Measurements from ENCODE around the gene PUSL1.

Gene PUSL1

DNA sequence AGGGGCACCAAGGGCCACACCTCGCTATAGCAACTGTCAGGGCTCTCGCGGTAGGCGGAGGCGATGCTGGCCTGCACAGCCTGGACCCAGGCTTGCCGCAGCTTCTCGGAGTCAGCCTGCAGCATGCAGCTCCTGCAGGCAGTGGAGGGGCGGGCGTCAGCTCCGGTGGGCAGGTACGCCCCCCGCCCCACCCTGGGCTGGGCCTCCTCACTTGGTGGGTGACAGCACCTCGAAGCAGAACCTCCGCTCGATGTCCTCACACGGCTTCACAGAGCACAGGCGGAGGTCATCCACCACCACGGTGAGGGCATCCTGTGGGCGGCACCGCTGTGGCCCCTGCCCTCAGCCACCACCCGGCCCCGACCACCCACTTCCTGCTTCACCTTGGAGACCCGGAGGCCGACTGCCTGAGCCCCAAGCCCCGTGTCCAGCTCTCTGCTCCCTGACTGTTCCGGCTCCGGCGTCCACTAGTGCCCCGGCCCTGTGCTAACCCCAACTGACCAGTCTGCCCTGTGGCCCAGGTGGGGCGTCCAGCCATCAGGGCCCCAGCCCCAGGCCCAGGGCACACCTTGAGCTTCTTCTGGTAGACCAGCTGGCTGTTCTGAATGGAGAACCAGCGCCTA, 10.5 kb upstream of the PUSL1 start:
- Histone ChIP-seq H3K4me1 (ENCODE audit: control insufficient read depth, insufficient read depth, low read length) (peaks cover 2% of the 10 kb centered on the region), H3K27ac (ENCODE audit: low read depth, low read length) (no peak overlapping the region), H3K4me3 (ENCODE audit: low read depth, low read length) (no peak overlapping the region), H3K27me3 (ENCODE audit: control insufficient read depth, insufficient read depth, low read length) (no peaks in the 10 kb centered on the region), H3K36me3 (ENCODE audit: control insufficient read depth, insufficient read depth, low read length) (peaks cover 12% of the 10 kb centered on the region), H3K9me3 (ENCODE audit: control insufficient read depth, insufficient read depth, low read depth, low read length) (no peaks in the 10 kb centered on the region), H3K9ac (ENCODE audit: low read length) (no peak overlapping the region)

DNA sequence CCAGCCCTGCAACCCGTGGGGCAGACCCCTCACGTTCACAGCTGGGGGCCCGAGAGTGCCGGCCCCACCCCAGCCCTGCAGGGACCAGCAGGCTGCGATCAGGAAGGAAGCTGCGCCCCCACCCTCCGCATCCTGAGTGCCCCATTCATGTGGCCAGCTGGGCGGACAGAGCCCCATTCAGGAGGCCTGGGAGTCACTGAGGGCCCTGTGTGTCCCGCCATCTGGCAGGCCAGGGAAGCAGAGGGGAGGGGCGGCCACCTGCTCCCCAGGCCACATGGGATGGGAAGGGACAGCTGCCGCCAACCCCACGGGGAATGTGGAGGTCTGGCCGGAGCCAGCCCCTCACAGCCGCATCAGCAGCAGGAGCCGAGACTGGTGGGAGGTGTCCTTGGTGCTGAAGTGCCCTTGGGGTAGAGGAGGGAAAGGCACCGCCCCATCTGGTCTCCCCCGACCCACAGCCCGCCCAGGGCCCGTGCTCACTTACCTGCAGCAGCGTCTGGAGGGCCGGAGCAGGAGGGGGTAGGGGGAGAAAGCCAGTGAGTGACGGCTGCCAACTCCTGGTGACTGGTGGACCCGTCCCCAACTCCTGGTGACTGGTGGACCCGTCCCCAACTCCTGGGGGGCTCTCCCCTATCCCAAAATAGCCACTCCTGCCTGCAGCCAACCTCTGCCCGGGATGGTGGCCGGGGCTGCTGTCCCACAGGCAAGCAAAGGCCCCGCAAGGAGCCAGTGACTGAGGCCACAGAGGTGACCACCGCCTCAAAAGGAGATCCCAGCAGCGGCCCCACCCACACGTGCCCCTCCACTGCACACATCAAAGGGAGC, 9.3 kb upstream of the PUSL1 start:
- no peak overlapping the region for H3K9ac ChIP-seq (ENCODE audit: low read length)

DNA sequence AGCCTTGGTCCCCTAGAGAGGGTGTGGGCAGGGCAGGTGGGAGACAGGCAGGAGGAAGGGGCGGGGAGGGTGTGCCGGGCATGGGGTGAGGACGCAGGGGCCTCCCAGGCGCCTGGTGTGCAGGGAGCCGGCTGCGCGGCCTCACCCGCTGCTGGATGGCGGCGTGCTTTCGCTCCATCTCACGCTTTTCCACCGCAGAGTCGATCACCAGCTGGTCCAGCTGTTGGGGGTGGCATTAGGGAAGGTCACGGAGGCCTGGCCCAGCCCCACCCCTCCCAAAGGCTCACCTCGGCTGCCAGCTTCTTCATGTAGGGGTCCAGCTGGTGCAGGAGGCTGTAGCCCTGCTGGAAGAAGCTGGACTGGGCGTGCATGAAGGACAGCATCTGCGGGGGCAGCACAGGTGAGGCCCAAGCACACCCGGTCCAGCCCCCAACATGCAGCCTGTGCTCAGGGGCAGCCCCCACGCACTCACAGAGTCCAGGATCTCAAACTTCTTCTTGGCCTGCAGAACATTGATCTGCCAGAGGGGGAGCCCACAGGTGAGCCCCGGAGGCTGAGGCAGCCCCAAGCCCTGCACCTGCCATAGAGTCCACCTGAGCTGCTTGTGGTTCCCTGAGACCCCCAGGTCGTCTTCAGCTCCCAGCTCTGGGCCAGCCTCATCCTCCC, 8.6 kb upstream of the PUSL1 start:
- Histone ChIP-seq H3K36me3 (ENCODE audit: control insufficient read depth, insufficient read depth, low read length) (peaks cover 12% of the 10 kb centered on the region), H3K27me3 (ENCODE audit: control insufficient read depth, insufficient read depth, low read length) (no peaks in the 10 kb centered on the region), H3K4me1 (ENCODE audit: control insufficient read depth, insufficient read depth, low read length) (peaks cover 15% of the 10 kb centered on the region), H3K27ac (ENCODE audit: low read depth, low read length) (no peak overlapping the region), H3K4me3 (ENCODE audit: low read depth, low read length) (no peak overlapping the region), H3K9ac (ENCODE audit: low read length) (no peak overlapping the region), H3K9me3 (ENCODE audit: control insufficient read depth, insufficient read depth, low read depth, low read length) (no peaks in the 10 kb centered on the region)

More for the DNA sequence above, 9.3 kb upstream of the PUSL1 start:
- Histone ChIP-seq H3K27ac (ENCODE audit: low read depth, low read length) (no peak overlapping the region), H3K4me3 (ENCODE audit: low read depth, low read length) (no peak overlapping the region), H3K36me3 (ENCODE audit: control insufficient read depth, insufficient read depth, low read length) (peaks cover 12% of the 10 kb centered on the region), H3K4me1 (ENCODE audit: control insufficient read depth, insufficient read depth, low read length) (peaks cover 7% of the 10 kb centered on the region), H3K27me3 (ENCODE audit: control insufficient read depth, insufficient read depth, low read length) (no peaks in the 10 kb centered on the region), H3K9me3 (ENCODE audit: control insufficient read depth, insufficient read depth, low read depth, low read length) (no peaks in the 10 kb centered on the region)

DNA sequence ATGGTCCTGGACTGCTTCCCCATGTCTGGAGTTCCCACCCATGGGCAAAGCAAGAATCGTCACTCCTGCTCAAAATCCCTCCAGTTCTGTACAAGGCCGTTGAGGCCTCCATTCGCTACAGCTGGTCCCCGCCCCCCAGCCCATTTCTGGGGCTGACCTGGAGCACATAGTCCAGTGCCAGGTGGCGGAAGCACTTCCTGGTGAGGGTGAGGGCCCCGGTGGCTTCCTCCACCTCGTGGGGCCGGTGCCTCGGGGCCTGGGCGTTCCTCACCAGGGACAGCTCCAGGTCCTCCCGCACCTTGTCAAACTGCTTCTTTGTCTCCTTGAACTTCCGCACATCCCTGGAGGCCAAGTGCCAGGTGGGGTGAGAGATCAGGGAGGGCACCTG, 8.1 kb upstream of the PUSL1 start:
- peaks cover 12% of the 10 kb centered on the region for H3K36me3 ChIP-seq (ENCODE audit: control insufficient read depth, insufficient read depth, low read length)
- H3K4me3 ChIP-seq (ENCODE audit: low read depth, low read length): no peak overlapping the region
- H3K4me1 ChIP-seq (ENCODE audit: control insufficient read depth, insufficient read depth, low read length): peaks cover 20% of the 10 kb centered on the region
- no peak overlapping the region for H3K27ac ChIP-seq (ENCODE audit: low read depth, low read length)
- no peak overlapping the region for H3K9ac ChIP-seq (ENCODE audit: low read length)
- no peaks in the 10 kb centered on the region for H3K27me3 ChIP-seq (ENCODE audit: control insufficient read depth, insufficient read depth, low read length)
- H3K9me3 ChIP-seq (ENCODE audit: control insufficient read depth, insufficient read depth, low read depth, low read length): no peaks in the 10 kb centered on the region

DNA sequence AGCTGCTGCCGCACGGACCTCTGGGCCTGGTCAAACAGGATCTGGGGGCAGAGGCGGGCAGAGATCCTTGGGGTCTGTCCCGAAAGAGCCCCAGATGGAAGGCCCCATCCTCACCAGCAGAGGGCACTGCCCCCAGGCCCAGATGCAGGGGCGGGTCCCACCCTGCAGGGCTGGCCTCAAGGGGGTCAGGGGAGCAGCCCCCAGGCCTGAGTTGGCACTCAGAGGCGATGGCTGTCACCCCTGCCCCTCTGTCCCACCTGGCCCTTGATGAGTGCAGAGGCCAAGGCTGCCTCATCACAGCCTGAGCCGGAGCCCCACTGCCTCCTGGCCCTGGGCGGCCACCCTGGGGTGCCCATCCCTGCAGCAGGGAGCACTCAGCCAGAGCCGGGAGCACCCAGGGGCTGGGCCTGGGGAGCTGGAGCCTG, 6.4 kb upstream of the PUSL1 start:
- H3K9me3 ChIP-seq (ENCODE audit: control insufficient read depth, insufficient read depth, low read depth, low read length): no peaks in the 10 kb centered on the region
- H3K27me3 ChIP-seq (ENCODE audit: control insufficient read depth, insufficient read depth, low read length): no peaks in the 10 kb centered on the region; the same call in 1 of the 2 replicates
- H3K27ac ChIP-seq (ENCODE audit: low read depth, low read length): no peak overlapping the region
- H3K4me3 ChIP-seq (ENCODE audit: low read depth, low read length): no peak overlapping the region
- H3K9ac ChIP-seq (ENCODE audit: low read length): no peak overlapping the region
- H3K4me1 ChIP-seq (ENCODE audit: control insufficient read depth, insufficient read depth, low read length): peaks cover 35% of the 10 kb centered on the region
- peaks cover 4% of the 10 kb centered on the region for H3K36me3 ChIP-seq (ENCODE audit: control insufficient read depth, insufficient read depth, low read length)

DNA sequence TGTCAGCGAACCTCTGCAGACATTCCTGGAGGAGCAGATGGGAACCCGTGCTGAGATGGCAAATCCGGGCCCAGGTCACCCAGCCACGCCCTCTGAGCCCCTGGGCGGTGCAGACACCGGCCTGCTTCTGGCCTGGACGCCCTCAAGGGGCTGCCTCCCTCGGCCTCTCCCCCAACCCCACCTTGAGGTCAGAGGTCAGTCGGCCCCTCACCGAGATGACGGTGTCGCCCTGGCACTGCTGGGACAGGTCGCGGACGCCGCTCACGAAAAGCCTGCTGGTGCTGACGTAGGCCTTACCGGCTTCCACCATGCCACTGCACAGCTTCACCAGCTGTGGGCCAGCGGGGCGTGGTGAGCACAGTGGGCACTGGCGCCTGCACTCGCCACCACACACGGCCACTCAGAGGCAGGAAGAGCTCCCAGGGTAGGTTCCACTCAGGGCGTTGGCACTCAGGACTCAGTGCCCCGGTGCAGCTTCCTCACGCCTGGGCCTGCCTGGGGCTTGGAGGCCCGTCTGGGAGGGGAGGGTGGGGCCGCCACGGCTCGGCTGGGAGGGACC, 5.4 kb upstream of the PUSL1 start:
- Histone ChIP-seq H3K9me3 (ENCODE audit: control insufficient read depth, insufficient read depth, low read depth, low read length) (no peaks in the 10 kb centered on the region), H3K4me3 (ENCODE audit: low read depth, low read length) (no peak overlapping the region), H3K4me1 (ENCODE audit: control insufficient read depth, insufficient read depth, low read length) (peaks cover 38% of the 10 kb centered on the region), H3K9ac (ENCODE audit: low read length) (no peak overlapping the region), H3K27ac (ENCODE audit: low read depth, low read length) (no peak overlapping the region), H3K27me3 (ENCODE audit: control insufficient read depth, insufficient read depth, low read length) (no peaks in the 10 kb centered on the region; the same call in 1 of the 2 replicates), H3K36me3 (ENCODE audit: control insufficient read depth, insufficient read depth, low read length) (no peaks in the 10 kb centered on the region)

DNA sequence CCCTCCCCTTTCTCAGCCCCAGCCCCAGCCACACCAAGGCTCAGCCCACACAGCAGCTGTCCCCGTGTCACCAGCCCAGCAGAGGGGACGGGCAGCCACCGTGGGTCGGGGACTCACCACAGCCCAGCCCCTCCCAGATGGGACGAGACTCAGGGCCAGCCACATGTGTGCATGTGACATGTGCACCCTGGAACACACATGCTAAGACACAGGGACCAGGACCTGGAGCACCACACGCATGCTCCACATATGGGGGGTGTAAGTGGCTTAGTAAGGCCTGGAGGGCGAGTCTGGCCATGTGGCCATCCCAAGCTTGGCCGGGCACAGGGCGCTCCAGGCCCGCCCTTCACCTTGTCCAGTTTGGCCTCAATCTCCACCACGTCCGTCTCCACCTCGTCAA, 4.7 kb upstream of the PUSL1 start:
- Histone ChIP-seq H3K27ac (ENCODE audit: low read depth, low read length) (no peak overlapping the region), H3K4me3 (ENCODE audit: low read depth, low read length) (no peak overlapping the region), H3K36me3 (ENCODE audit: control insufficient read depth, insufficient read depth, low read length) (no peaks in the 10 kb centered on the region), H3K9me3 (ENCODE audit: control insufficient read depth, insufficient read depth, low read depth, low read length) (no peaks in the 10 kb centered on the region), H3K4me1 (ENCODE audit: control insufficient read depth, insufficient read depth, low read length) (peaks cover 38% of the 10 kb centered on the region), H3K9ac (ENCODE audit: low read length) (no peak overlapping the region), H3K27me3 (ENCODE audit: control insufficient read depth, insufficient read depth, low read length) (no peaks in the 10 kb centered on the region; the same call in 1 of the 2 replicates)

DNA sequence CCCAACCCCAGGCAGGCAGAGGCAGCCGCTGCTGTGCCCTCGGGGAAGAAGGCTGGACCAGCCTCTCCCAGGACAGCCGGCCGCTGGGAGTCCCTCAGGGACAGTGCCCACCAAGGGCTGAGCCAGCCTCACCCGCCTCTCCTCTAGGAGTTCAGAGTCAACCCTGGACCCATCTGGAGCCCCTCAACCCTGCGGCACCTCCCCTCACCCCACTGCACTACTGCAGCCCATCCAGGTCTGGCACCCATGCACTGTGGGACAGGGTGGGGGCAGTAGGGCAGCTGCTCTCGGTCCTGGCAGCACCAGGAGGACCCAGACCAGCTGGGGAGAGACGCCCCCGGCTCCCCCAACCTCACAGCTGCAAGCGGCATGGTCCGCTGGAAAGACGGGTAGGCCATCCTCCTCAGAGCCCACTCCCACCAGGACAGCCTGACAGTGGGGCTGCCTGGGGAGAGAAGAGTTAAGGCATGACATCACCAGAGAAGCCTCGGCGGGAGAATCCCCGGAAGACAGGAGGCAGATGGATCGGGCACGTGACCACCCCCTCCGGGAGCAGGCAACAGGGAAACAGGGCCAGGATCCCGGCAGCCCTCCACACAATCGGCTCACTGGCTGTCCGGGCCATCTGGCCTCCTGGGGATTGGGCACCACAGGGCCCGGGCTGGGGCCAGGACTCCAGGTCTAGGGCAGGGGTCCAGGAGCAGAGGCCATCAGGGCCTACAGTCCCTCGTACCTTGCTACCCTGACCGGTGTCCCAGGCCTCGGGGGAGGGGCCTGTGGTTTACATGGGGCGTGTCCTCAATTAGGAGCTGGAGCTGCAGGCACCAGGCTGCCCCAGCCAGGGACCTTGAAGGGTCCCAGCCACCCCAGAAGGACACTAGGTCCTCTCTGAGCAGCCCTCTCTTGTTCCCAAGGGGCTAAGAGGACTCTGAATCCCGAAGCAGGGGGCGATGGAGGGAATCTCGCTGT, 3.8 kb upstream of the PUSL1 start:
- H3K9ac ChIP-seq (ENCODE audit: low read length): peak overlapping the region; percentile 65
- no peaks in the 10 kb centered on the region for H3K9me3 ChIP-seq (ENCODE audit: control insufficient read depth, insufficient read depth, low read depth, low read length)
- H3K4me3 ChIP-seq (ENCODE audit: low read depth, low read length): peak overlapping the region; percentile 50
- H3K27me3 ChIP-seq (ENCODE audit: control insufficient read depth, insufficient read depth, low read length): no peaks in the 10 kb centered on the region; the same call in 1 of the 2 replicates
- no peaks in the 10 kb centered on the region for H3K36me3 ChIP-seq (ENCODE audit: control insufficient read depth, insufficient read depth, low read length)
- H3K27ac ChIP-seq (ENCODE audit: low read depth, low read length): peak overlapping the region; percentile 84
- H3K4me1 ChIP-seq (ENCODE audit: control insufficient read depth, insufficient read depth, low read length): peaks cover 42% of the 10 kb centered on the region

DNA sequence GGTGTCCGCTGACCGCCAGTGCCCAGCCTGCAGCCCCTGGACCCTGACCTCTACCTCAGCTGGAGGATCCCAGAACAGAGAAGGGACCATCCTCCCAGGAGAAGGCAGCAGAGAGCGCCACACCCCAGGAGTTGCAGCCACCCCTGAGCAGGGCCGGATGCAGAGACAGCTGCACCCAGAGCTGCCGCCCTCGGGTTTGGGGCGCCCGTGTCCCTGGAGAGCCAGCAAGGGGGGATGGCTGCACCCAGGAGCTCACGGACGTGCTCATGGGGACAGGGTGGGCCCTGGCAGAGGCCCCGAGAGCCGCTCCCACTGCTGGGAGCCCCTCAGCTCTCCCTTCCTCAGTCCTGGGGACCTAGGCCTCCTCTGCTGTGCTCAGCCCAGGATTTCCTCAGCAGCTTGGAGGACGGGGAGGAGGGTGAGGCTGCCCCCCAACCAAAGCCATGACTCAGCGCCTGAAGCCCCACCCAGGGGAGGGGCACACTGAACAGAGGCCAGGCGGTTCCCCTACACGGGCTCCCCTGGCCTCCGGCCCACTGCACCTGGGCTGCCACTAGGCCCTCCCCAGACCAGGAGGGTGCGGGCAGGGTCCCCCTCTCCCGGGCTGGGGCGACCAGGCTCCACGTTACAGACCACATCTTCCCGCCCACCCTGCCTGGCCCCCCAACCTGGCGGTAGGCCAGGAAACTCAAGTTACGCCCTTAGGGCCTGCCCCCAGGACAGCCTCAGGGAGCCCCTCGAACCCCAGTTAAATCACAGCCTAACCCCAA, 2.9 kb upstream of the PUSL1 start:
- Histone ChIP-seq H3K9ac (ENCODE audit: low read length) (peak overlapping the region; percentile 65), H3K4me3 (ENCODE audit: low read depth, low read length) (peak overlapping the region; percentile 89), H3K9me3 (ENCODE audit: control insufficient read depth, insufficient read depth, low read depth, low read length) (no peaks in the 10 kb centered on the region), H3K36me3 (ENCODE audit: control insufficient read depth, insufficient read depth, low read length) (peaks cover 8% of the 10 kb centered on the region; the same call in 1 of the 2 replicates), H3K27me3 (ENCODE audit: control insufficient read depth, insufficient read depth, low read length) (no peaks in the 10 kb centered on the region; the same call in 1 of the 2 replicates), H3K27ac (ENCODE audit: low read depth, low read length) (peak overlapping the region; percentile 84), H3K4me1 (ENCODE audit: control insufficient read depth, insufficient read depth, low read length) (peaks cover 49% of the 10 kb centered on the region)

Data from HUES6 (cell line).